HepG2 (cell line): Measurements from ENCODE around the gene MT1A.

Experiments used
- BATF2 ChIP-seq: sonication (generic); formaldehyde crosslinking; IDR thresholded peaks from 2 replicates; pipeline ENCODE4 v1.8.0; 2022; ENCODE audit warnings: mild to moderate bottlenecking, missing genetic modification reagents, moderate library complexity
- CBFB ChIP-seq: sonication (generic); formaldehyde crosslinking; IDR thresholded peaks from 2 replicates; pipeline ENCODE4 v1.4.0; 2020; ENCODE audit warnings: missing genetic modification reagents
- CTCF ChIP-seq: sonication (generic); formaldehyde crosslinking; IDR thresholded peaks from 2 replicates; pipeline ENCODE4 v1.5.0; 2020; ENCODE audit warnings: mild to moderate bottlenecking, missing genetic modification reagents, moderate library complexity
- MXD1 ChIP-seq: sonication (generic); formaldehyde crosslinking; IDR thresholded peaks from 2 replicates; pipeline ENCODE4 v1.4.0; 2020; ENCODE audit warnings: mild to moderate bottlenecking, missing genetic modification reagents
- ZKSCAN8 ChIP-seq: IDR thresholded peaks from 2 replicates; pipeline ENCODE4 v1.6.1; 2016; ENCODE audit warnings: borderline replicate concordance, missing genetic modification reagents, missing compliant biosample characterization

- TF ChIP-seq MXD1 (CRISPR knock-in tag) (no peak), CBFB (no peak), ZKSCAN8 (no peak), CTCF (CRISPR knock-in tag) (no peak), BATF2 (no peak)
Measured at GRCh38 chr16:56652600-56652999, 14.1 kb downstream of the MT1A start.
